ENCODE measurements around the gene SNRPA1. TPM values are rescaled to one million over a fixed set of nuclear protein-coding genes. Genes with fewer than 3 reads are reported as not detected.
A peak's percentile ranks its signal among the peaks of the same experiment; 100 is the strongest.
"Not testable (repeated sequence)": the region's sequence is repeated elsewhere in the genome, so short reads cannot be mapped to it uniquely, and the experiment has no call there.

The SNRPA1 gene
- total RNA-seq, 4 donors from 2014 or later = 3.2 to 56.4 (median 25.7) TPM

DNA sequence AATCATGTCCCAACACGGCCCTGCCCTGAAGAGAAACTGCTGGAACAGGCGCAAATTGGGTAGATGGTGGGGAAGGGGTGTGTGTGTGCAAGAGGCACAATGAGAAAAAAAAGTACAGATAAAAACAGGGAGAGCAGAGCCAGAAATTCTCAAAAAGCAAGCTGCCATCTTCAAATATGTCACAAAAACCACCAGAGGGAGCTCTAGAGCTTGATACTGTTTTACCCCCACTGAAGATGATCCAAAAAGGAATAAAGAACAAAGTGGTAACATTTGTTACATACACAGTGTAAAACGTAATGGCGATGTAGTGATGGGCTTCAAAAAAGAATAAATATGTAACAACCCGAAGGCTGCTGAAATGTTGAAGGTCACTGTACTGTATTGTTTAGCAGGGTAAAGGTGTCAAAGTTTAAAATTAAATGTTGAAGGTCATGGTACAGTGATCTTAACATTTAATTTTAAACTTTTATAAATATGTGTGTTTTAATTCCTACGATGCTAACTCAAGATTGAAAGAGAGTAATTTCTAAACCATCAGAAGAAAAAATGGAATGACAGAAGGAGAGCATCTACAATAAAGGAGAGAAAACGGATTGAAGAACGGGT lies 6.0 kb downstream of the SNRPA1 start:
- H3K36me3 ChIP-seq = no peaks in the 10 kb centered on the region
- no peak overlapping the region for H3K4me3 ChIP-seq
- peaks cover 0 to 5% of the 10 kb centered on the region in 2 donors for H3K4me1 ChIP-seq
- no peaks in the 10 kb centered on the region for H3K27me3 ChIP-seq
- intact Hi-C loops (cut with DNase I; ENCODE audit: low total_unique reads) = no loop called here
- H3K9me3 ChIP-seq = no peaks in the 10 kb centered on the region
- DNase-seq = no peak
- H3K27ac ChIP-seq = no peak overlapping the region
- TF ChIP-seq, protein P1, sequence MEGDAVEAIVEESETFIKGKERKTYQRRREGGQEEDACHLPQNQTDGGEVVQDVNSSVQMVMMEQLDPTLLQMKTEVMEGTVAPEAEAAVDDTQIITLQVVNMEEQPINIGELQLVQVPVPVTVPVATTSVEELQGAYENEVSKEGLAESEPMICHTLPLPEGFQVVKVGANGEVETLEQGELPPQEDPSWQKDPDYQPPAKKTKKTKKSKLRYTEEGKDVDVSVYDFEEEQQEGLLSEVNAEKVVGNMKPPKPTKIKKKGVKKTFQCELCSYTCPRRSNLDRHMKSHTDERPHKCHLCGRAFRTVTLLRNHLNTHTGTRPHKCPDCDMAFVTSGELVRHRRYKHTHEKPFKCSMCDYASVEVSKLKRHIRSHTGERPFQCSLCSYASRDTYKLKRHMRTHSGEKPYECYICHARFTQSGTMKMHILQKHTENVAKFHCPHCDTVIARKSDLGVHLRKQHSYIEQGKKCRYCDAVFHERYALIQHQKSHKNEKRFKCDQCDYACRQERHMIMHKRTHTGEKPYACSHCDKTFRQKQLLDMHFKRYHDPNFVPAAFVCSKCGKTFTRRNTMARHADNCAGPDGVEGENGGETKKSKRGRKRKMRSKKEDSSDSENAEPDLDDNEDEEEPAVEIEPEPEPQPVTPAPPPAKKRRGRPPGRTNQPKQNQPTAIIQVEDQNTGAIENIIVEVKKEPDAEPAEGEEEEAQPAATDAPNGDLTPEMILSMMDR (IDR thresholded peaks at IDR 0.05) = peak in 3 of 4 experiments; percentile 26 to 34 (median 29)
- no peak for TF ChIP-seq POLR2A (IDR thresholded peaks at IDR 0.05)

DNA sequence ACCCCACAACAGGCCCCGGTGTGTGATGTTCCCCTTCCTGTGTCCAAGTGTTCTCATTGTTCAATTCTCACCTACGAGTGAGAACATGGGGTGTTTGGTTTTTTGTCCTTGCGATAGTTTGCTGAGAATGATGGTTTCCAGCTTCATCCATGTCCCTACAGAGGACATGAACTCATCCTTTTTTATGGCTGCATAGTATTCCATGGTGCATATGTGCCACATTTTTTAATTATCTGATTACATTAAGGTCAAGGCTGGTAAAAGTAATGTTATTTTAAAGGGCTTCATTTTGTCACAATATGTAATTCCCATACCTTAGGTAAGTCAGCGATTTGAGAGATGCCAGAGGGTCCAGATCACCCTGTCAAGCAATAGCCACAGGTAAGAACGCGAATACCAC lies 7.7 kb downstream of the SNRPA1 start:
- H3K27ac ChIP-seq; H3K36me3 ChIP-seq; H3K9me3 ChIP-seq; H3K4me1 ChIP-seq; H3K27me3 ChIP-seq; DNase-seq; intact Hi-C loops (cut with DNase I; ENCODE audit: low total_unique reads); H3K4me3 ChIP-seq: not testable (repeated sequence)

DNA sequence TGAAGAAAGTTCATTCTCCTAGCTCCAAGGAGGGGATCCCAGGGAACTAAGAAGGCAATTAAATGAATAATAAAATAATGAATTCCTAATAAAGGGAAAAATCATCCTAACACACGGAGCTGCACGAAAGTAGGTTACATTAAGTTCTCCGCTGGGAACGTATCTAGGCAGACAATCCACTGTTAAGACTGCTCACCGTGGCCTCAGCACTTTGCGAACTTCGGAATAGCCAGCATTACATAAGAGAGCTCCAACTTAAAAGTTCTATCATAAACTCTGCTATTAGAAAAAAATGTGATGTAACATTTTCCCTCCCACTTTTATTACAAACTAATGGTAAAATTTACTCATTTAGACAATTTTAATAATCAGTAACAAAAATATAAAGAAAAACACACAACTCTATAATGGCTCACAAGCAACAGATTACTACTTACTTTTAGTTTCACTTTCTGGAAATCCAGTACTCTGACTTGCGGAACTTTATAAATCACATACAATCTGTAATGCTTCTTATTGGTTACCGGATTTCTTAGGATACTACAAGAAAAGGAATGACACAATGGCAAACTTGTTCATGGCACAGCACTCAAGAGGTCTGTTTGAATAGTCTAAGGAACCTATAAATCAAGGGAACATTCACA lies 8.5 kb downstream of the SNRPA1 start:
- no peak for DNase-seq
- intact Hi-C loops (cut with DNase I; ENCODE audit: low total_unique reads) = no loop called here
- Histone ChIP-seq H3K36me3 (no peaks in the 10 kb centered on the region), H3K27me3 (no peaks in the 10 kb centered on the region), H3K4me1 (no peaks in the 10 kb centered on the region), H3K9me3 (no peaks in the 10 kb centered on the region), H3K27ac (no peak overlapping the region), H3K4me3 (no peak overlapping the region)
- TF ChIP-seq, protein P1 (IDR thresholded peaks at IDR 0.05) = no peak
- TF ChIP-seq POLR2A (IDR thresholded peaks at IDR 0.05) = no peak

DNA sequence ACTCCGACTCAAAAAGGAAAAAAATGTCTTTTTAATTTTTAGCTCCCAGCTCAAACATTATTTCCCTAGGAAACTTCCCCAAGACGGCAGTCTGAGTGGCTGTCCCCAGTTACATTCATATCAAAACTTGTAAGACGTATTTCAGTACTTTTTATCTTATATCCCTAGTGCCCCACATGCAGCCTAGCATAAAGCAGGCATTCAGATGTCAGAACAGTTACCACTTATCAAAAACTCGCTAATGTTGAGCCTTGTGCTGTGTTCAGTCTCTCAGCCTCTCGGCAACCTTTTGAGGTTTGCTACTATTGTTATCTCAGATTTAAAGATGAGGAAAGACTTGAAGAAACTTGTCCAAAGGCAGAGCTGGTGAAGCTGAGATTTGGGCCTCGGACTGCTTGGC lies 11.1 kb downstream of the SNRPA1 start:
- Histone ChIP-seq H3K27me3 (no peaks in the 10 kb centered on the region), H3K36me3 (no peaks in the 10 kb centered on the region), H3K4me3 (no peak overlapping the region), H3K27ac (no peak overlapping the region), H3K4me1 (no peaks in the 10 kb centered on the region), H3K9me3 (no peaks in the 10 kb centered on the region)
- no peak for TF ChIP-seq POLR2A (IDR thresholded peaks at IDR 0.05)
- TF ChIP-seq, protein P1 (IDR thresholded peaks at IDR 0.05) = no peak
- intact Hi-C loops (cut with DNase I; ENCODE audit: low total_unique reads) = no loop called here
- no peak for DNase-seq

DNA sequence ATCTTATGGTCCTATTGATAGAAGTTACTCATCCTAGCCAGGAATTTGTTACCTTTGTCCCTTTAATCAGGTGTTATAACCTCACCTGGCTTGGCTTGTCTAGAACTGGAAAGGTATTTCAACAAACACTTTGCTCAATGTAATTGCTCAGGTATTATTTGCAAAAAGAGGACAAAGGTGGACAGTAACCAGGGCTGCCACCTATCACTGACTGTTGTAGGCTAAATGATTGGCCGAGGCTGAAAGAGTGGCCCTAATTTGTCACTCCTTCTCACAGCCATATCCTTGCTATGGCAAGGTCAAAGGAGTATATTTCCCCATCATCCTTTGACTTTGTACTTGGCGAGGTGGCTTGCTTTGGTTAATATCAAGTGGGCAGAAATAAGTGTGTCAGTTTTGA lies 15.0 kb downstream of the SNRPA1 start:
- TF ChIP-seq POLR2A (IDR thresholded peaks at IDR 0.05) = no peak
- TF ChIP-seq, protein P1 (IDR thresholded peaks at IDR 0.05) = no peak
- Histone ChIP-seq H3K36me3 (no peaks in the 10 kb centered on the region), H3K4me1 (no peaks in the 10 kb centered on the region), H3K9me3 (no peaks in the 10 kb centered on the region), H3K27ac (no peak overlapping the region), H3K4me3 (no peak overlapping the region), H3K27me3 (no peaks in the 10 kb centered on the region)
- no peak for DNase-seq
- intact Hi-C loops (cut with DNase I; ENCODE audit: low total_unique reads) = no loop called here

Data from uterus (tissue), 4 donors.